GM12878 (cell line): ENCODE measurements around the gene RBM12.

Experiments
- EP300 ChIP-seq, 2 experiments: fragments of 150-350 bp in 1 of 2; IDR thresholded peaks; 2 replicates each; pipeline ENCODE4 v1.6.1; 2011 to 2012; ENCODE audit warnings: low read depth in 2 of 2, low read length in 2 of 2, borderline replicate concordance in 1 of 2, improper control_type of control experiment in 1 of 2, inconsistent platforms in 1 of 2; ENCODE audit not compliant: control insufficient read depth in 1 of 2
- POU2F2 ChIP-seq: IDR thresholded peaks from 3 replicates; pipeline ENCODE4 v1.6.1; 2011; ENCODE audit warnings: low read depth, mild to moderate bottlenecking, low read length, borderline replicate concordance
- SRF ChIP-seq, 2 experiments: IDR thresholded peaks; 2 replicates each; pipeline ENCODE4 v1.6.1; 2011; ENCODE audit warnings: low read depth in 2 of 2, low read length in 2 of 2, mild to moderate bottlenecking in 1 of 2, moderate library complexity in 1 of 2
- TCF7 ChIP-seq: IDR thresholded peaks from 2 replicates; pipeline ENCODE4 v1.6.1; 2014; ENCODE audit warnings: antibody characterized with exemption, borderline replicate concordance
- TF ChIP-seq, protein P1 (sequence below): IDR thresholded peaks from 2 replicates; pipeline ENCODE4 v1.6.1; 2012; ENCODE audit warnings: low read depth, low read length, improper control_type of control experiment
- TF ChIP-seq, protein P2 (sequence below): IDR thresholded peaks from 2 replicates; pipeline ENCODE4 v1.6.1; 2011; ENCODE audit warnings: mild to moderate bottlenecking, low read depth, low read length, moderate library complexity; ENCODE audit not compliant: insufficient replicate concordance
- TF ChIP-seq, protein P3 (sequence below), 3 experiments: IDR thresholded peaks in 2 of 3; conservative IDR thresholded peaks in 1 of 3; 2 replicates each; pipeline ENCODE4 v1.5.1; 2011; ENCODE audit warnings: low read depth in 3 of 3, low read length in 3 of 3, mild to moderate bottlenecking in 3 of 3, control low read depth in 2 of 3, moderate library complexity in 2 of 3, inconsistent platforms in 1 of 3, mixed read lengths in 1 of 3; ENCODE audit not compliant: control insufficient read depth in 2 of 3, insufficient read depth in 1 of 3; ENCODE audit errors: extremely low read depth in 1 of 3

DNA sequence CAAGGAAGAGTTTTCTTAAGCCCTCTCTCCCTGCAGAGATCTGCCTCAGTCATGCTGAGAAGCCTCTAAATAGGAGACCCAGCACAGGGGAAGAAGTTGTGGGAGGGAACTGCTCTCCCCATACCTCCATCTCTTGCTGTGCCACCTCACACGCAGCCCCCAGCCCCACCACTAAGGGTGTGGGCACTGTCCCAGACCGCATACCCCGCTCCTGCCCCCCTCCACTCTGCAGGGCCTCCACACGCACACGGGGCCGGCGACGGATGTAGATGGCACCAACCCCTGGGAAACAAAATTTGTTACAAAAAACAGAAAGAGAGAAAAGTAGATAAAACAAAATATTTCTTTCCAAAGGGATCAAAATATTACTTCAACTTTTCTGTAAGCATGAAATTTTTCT lies 10.2 kb upstream of the RBM12 start:
- no peak for TF ChIP-seq TCF7
- TF ChIP-seq POU2F2, result no peak
- TF ChIP-seq, protein P1, sequence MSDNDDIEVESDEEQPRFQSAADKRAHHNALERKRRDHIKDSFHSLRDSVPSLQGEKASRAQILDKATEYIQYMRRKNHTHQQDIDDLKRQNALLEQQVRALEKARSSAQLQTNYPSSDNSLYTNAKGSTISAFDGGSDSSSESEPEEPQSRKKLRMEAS, result no peak
- TF ChIP-seq SRF (IDR thresholded peaks at IDR 0.05; ENCODE audit: low read depth in 2 of 2, low read length in 2 of 2), result no peak
- no peak for TF ChIP-seq EP300 (IDR thresholded peaks at IDR 0.05; ENCODE audit: borderline replicate concordance in 1 of 2, control insufficient read depth in 1 of 2, low read depth in 2 of 2, low read length in 2 of 2)
- TF ChIP-seq, protein P2, sequence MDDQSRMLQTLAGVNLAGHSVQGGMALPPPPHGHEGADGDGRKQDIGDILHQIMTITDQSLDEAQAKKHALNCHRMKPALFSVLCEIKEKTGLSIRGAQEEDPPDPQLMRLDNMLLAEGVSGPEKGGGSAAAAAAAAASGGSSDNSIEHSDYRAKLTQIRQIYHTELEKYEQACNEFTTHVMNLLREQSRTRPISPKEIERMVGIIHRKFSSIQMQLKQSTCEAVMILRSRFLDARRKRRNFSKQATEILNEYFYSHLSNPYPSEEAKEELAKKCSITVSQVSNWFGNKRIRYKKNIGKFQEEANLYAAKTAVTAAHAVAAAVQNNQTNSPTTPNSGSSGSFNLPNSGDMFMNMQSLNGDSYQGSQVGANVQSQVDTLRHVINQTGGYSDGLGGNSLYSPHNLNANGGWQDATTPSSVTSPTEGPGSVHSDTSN, result no peak
- TF ChIP-seq, protein P3, sequence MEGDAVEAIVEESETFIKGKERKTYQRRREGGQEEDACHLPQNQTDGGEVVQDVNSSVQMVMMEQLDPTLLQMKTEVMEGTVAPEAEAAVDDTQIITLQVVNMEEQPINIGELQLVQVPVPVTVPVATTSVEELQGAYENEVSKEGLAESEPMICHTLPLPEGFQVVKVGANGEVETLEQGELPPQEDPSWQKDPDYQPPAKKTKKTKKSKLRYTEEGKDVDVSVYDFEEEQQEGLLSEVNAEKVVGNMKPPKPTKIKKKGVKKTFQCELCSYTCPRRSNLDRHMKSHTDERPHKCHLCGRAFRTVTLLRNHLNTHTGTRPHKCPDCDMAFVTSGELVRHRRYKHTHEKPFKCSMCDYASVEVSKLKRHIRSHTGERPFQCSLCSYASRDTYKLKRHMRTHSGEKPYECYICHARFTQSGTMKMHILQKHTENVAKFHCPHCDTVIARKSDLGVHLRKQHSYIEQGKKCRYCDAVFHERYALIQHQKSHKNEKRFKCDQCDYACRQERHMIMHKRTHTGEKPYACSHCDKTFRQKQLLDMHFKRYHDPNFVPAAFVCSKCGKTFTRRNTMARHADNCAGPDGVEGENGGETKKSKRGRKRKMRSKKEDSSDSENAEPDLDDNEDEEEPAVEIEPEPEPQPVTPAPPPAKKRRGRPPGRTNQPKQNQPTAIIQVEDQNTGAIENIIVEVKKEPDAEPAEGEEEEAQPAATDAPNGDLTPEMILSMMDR (IDR thresholded peaks at IDR 0.05 in 2 of 3, conservative IDR thresholded peaks at IDR 0.05 in 1 of 3; ENCODE audit: control insufficient read depth in 2 of 3, extremely low read depth in 1 of 3, insufficient read depth in 1 of 3, low read depth in 3 of 3, low read length in 3 of 3), result no peak
